Ureter (tissue), 1 donor: Measurements from ENCODE around the gene KATNAL1. TPM values are rescaled to one million over a fixed set of nuclear protein-coding genes. Genes with fewer than 3 reads are reported as not detected.
"Not testable (repeated sequence)": the region's sequence is repeated elsewhere in the genome, so short reads cannot be mapped to it uniquely, and the experiment has no call there.

Experiments used
- DNase-seq: peaks from one replicate; pipeline ENCODE4 v3.0.0-alpha.2; 2020; ENCODE audit warnings: low spot score
- total RNA-seq: library from RNA; stranded (reverse); gene quantifications from one replicate; pipeline ENCODE4 v1.2.4, GENCODE V29; 2023
- donor health status: DM: yes; HTN: yes; CAD: no.

The KATNAL1 gene
- total RNA-seq, 1 donor from 2014 or later, result 18.8 TPM

DNA sequence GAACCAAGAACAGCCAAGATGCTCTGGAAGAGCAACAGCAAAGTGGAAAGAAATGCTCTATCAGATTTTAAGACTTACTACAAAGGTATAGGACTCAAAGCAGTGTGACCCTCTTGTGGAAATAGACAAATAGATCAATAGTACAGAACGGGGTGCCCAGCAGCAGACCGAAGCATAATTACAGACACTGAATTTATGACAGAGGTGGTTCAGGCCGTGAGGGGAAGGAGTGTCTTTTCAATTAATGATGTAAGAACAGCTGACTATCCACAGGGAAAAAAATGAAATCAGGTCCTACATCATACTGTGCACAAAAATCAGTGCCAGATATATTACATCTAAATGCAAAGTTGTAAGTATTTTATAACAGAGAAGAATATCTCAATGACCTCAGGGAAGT lies 95.6 kb downstream of the KATNAL1 start:
- no peak for DNase-seq

DNA sequence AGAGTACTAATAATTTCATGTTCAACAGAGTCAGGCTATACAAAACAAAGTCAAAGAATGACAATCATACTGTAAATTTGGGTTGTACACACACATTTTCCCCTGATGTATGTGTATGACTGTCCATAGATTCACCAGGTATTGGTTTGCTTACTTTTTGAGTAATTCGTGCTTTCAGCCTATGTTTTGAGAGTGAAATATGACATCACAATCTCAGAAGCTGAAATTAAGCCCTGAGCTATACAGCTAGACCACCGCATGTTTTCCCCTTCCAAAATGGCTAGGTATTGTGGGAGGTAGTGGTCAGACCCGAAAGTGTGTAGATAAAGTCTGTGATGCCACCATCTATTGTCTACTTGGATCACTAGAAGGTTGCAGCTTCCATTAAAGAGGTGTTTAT lies 102.8 kb downstream of the KATNAL1 start:
- no peak for DNase-seq

DNA sequence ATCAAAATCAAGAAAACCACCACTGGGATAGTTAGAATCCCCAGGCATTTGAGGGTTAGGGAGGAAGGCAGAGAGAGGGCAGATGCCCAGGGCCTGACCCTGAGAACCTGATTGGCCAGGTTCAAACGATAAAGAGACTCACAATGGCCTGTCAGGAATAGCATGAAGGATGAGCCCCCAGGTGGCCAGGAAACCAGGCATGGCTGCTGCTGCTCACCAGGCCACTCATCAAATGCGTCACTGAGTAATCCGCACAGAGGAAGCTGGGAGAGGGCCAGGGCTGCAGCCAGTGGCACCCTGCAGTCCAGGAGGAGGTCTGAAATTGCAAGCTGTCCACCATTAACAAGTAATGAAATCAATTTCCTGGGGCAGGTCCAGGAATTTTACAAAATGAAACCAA lies 111.3 kb downstream of the KATNAL1 start:
- no peak for DNase-seq

DNA sequence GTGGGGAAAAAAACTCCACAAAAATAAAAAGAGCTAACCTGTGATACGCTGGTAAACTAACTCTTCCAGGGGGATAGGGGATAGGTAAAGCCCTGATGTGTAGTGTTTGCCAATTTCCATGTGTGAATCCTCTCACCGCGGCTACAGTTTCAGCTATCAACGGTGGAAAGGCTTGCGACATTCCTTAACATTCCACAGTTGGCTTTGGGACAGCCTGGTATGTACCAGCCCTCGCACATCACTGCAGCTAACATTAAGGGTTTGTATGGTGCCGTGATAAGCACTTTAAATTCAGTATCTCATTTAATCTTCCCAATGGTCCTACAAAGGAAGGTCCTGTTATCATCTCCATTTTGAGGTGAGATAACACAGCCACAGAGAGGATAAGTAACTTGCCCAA lies 112.4 kb downstream of the KATNAL1 start:
- DNase-seq, result no peak

DNA sequence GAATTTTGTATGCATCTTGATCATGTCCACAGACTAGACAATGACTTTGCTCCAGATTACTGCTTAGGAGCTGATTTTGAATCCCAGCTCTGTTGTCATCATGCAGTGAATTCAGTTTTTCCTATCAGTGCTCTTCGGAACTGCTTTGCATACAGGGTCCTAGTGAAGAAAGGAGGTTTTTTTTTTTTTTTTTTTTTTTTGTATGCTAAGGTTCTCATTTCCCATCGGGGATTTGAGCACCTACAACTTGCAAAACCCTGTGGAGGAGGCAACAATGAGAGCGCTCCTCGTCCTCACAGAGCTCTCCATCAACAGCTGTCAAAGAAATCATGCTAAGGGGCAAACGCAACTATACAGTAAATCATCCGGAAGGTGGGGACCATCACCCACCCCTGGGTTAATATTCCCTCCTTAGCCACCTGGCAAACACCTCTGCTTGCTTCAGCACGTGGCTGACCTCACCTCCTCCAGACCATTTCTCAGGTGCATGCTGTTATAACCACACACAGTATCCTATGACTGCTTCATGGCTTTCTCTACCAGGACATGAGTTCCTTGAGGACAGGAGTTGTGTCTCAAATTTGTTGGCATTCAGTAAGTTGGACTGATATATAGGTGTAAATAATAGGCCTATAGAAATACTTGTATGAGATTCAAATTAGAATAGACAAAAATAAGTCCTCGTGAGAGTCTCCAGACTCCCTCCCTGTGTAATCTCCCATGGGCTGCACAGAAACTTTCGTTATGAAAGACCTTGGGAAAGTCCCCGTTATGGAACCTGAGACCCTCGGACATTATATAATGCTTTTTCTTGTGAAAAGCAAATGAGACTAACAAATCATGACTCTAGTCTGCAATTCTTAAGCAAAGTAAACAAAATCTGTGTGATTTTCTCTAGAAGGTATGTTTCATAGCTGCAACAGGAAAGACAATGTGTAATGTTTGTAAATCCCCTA lies 113.8 kb downstream of the KATNAL1 start:
- no peak for DNase-seq

DNA sequence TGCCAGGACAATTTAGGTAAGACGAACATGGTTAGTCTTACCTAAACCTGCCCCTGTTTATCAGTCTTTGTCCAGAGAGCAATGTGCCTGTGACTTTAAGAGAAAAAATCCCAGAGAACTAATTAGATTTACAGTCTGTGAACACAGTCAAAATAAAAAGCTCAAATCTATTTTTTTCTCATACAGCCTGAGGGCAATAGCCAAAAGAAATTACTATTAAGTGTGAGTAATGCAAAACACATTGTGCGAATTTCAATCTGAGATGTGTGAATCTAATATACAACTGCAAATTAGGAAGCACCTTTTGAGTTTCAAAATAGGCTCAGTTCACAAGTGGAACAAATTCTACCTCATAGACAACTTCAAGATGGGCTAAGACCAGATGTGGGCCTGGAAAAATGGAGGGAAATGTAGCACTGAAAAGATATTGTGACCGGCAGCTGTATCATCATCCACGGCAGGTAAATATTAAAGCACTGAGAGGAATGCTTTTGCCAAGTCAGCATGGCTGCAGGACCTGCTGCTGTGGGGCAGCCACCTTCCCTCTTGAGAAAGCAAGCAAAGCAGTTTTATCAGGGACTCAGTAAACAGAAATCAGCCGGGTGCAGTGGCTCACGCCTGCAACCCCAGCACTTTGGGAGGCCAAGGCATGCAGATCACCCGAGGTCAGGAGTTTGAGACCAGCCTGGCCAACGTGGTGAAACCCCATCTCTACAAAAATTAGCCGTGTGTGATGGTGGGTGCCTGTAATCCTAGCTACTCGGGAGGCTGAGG lies 114.8 kb downstream of the KATNAL1 start:
- DNase-seq, result no peak

DNA sequence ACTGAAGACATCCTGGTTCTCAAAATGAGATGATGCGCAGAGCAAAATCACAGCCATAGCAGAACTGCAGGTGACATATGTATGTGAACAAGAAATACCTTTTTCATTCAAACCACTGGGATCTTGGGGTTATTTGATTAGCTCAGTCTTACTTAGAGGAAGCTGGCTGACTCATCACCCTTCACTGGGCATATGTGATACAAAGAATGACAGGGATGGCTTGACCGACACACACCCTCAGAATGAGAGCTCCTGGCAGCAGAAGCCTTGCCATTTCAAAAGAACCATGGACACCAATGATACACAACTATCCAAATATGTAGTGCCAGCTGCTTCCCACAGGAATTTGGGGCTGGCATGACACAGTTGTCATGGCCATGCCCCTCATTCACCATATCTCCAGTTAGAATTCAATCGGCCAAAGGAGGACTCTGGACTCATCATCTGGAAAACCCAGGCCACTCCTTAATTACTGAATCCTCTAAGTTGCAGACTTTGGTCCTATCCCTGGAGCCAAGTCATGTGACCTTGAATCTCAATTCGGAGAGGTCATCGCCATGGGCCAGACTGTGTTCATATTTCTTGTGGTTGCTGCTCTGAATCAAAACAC lies 115.8 kb downstream of the KATNAL1 start:
- DNase-seq, result no peak

DNA sequence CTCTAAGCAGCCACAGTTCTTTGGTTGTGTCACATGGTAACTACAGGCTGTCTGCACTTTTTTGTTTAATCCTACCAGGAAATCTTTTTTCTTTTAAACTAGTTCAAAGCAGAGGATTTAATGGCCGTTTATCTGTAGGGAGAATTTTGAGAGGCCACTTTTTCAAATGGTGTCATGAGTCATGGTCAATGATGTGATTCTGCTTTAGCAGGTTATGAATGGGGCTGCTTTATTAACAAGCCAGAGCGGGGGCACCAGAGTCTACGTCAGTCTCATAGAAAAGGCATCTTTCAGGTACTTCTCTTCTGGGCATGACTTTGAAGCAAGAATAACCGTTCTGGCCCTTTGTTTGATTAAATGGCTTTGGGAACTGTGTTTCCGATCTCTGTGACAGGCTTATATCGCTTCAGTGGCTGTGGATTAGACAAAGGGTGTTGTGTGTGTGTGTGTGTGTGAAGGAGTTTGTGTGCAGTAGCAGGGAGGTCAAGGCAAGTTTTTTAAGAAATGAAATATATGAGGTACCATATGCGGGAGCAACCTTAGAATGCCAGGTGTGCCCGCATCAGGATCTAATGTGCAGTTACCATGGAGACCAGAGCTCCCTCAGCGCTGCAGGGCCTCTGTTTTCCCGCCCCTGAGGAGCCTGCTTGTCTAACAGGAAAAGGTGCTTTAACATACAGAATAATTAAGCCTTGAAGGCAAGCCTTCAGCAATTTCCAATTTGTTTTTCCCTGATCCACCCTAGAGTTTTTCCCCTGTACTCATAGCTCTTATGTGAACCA lies 120.5 kb downstream of the KATNAL1 start:
- DNase-seq, result no peak

DNA sequence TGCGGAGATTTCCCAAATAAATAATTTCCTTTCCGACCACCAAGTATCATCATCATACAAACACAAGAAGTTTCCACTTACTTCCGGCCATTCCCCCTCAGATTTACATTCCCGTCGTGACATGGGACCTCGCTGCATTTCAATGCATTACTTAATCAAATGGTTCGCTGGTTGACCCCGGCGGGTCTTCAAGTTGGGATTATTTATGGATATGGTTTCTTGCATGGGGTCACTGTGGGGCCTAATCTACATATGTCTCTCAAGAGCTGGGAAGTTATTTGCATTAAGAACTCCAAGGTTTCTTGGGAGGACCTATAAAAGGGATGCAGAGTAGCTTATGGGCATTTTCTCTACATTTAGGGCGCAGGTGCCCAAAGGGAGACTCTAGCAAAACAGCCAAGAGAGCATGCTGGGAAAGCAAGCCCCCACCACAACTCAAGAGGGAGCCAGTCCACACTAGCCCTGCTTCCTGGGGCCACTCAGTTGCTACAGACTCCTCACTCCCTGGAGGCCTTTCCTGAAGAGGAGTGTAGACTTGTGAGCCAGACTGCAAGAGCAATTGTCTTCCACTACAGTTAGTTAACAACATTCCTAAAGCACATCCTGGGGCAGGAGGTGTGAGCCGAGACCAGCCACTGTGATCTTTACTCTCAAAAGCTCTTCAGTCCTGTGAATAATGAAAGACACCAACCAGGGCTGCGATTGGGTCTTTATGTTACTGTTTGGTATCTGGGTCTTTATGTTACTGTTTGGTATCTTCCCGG lies 125.3 kb downstream of the KATNAL1 start:
- DNase-seq, result no peak

DNA sequence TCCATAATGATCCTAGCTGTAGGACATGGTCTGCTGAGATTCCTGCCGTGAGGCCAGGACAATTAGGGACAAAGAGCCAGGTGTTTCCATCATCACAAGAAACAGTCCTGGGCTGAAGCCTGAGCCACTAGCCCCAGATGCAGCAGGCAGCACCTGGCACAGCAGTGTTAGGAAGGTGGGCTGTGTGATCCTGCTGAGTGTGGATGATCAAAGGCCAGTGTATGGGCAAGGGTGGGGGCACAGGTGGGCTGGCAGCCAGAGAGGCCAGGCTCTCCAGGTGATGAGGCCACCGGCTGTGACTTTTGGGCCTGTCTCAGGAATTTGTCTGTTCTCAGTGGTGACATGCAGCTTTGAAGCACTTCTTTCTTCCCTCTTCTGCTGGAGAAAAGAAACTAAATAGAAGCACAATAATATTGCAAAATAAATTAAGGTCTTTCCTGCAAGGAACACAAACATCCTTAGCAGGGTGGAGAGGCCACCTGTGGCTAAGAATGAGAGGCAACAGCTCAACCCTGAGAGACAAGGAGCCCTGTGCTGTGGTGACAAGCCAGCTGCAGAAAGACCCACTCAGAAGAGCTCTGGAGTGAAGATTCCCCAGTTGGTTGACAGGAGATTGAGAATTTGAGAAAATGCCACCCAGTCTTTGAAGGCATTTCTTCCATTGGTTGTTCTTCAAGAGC lies 127.6 kb downstream of the KATNAL1 start:
- DNase-seq, result no peak

DNA sequence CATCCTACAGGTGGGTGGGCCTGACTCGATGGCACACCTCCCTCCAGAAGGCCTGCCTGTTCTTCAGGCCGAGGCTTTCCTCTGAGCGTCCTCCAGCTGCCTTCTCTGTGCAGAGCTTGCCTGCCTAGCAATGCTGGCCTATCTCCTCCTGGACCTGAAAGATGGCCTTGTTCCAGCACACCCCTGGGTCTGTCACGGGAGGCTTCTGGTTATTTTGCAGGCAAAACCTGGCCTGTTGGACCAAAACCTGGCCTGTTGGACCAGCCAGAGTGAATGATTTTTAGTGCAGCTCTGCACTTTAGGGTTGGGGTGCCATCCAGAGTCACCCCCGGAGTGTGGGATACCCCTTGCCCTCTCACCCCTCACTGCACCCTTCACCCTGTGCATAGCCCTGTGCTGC lies 128.4 kb downstream of the KATNAL1 start:
- peak; percentile 20 for DNase-seq

DNA sequence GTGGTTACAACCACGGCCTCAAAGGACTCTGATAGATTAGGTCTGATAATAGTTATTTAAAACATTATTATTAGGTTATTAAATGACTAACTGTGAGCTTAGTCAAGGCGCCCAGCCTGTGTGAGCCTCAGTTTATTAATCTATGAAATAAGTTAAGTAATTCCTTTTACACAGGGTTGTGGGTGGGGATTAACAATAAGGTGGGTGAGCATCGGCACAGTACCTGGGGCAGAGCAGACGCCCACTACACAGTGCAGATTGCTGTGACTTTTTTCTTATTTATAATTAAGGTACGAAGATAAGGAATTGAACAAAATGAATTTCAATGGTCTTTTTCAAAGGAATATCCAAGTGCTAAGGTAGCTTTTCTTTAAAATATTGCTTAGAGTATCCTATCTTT lies 132.2 kb downstream of the KATNAL1 start:
- no peak for DNase-seq

DNA sequence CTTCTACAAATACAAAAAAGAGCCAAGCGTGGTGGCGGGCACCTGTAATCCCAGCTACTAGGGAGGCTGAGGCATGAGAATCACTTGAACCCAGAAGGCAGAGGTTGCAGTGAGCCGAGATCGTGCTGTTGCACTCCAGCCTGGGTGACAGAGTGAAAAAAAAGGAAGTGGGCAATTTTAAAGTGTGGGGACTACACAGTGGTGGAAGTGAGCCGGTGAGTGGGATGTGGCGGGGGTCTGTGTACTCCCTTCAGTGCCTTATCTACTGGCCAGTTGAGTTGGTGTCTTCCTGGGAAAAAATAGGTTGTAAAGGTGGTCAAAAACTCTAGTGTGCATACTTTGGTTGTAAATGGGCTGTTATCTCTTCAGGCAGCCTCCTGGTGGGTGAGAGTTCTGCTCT lies 133.1 kb downstream of the KATNAL1 start:
- DNase-seq, result not testable (repeated sequence)

DNA sequence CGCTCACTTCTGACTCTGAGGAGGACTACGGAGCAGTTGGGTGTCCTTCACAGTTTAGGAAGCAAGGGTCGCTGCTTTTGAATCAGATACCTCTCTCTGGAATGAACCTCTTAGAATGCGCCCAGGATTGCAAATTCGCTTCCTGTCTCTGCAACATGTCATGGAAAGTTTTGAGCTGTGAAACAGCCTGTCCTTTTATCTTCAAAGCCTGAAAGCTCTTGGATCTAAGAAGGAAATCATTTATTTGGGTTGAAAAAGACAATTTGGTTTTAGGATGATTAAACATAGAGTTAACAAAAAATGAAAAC lies 134.1 kb downstream of the KATNAL1 start:
- DNase-seq, result no peak

DNA sequence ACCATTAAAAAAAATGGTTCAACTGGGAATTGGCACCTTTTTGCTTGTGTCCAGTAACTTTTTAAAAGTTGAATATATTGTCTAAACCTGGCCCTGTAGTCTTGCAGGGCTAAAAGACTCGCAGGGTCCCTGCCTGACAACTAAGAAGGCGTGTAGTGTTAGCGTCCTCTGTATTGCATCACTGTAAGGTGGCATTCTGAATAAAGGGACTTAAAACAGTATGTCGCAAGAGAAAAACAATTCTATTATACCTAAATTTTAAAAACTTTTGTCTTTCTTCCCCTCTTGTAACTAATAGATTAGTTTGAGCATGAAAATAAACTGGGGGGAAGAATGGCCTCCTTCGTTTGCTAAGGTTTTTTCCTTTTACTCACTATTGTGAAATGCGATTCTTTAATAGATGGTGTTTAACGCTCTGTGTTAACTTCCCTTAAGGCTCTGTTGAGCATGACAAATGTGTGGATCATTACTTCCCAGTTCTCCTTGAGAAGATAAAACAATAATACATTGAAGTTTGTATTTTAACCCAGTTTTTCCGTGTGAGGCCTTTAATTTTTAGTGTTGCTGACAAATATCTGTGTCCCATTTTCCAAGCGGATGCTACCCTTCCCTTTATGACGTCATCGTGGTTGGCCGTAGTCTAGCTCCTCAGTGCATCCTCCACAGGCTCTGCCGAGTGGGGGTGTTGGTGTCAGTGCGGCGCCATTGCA lies 134.6 kb downstream of the KATNAL1 start:
- DNase-seq, result no peak

DNA sequence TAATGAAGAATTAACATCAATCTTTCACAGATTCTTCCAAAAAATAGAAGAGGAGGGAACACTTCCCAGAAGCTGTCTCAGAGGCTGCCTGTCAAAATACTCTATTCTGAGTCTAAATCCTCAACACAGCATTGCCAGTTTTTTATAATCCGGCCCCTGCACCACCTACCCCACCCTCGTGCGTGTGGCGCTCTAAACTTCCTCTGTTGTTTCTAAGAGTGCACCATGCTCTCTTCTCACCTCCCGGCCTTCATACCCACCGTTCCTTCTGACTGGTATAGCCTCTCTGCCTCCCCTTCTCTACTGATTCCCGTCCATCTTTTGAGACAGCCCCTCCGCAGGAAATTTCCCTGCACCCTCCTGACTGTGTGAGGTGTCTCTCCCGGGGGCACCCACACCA lies 136.8 kb downstream of the KATNAL1 start:
- no peak for DNase-seq

DNA sequence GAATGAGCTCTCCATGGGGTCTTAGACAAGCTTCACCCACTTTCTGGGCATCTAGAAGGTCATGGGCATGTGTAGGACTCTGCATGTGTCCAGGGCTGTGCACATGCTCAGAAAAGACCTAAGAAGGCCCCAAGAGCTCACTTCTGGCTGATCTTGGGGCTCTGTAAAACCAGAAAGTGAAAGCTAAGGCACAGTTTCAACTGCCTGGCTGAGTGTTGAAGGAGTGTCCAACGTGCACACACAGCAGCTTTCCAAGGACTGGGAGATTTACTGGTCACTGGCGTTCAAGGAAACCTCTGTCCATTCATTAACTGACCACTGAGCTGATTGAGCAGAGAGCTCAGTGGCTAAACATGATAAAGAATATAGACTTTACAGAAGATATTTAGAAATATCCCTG lies 137.9 kb downstream of the KATNAL1 start:
- no peak for DNase-seq

DNA sequence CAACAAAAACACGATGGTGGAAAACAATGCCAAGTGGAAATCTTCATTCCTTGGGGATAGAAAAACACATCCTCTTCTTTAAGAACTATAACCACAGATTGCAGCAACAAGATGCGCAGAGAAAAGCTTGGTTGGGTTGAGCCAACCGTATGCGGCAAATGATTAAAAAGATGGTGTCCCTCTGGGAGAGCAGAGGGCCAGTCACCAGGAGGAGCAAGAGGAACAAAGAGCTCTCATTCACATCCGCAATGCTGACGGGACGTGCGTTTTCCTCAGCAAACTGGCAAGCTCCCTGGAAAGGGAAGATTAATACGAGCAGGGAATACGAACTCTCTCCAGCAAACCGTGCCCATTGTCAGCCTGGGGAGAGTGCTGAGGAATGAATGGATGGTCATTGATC lies 141.6 kb downstream of the KATNAL1 start:
- DNase-seq, result no peak

DNA sequence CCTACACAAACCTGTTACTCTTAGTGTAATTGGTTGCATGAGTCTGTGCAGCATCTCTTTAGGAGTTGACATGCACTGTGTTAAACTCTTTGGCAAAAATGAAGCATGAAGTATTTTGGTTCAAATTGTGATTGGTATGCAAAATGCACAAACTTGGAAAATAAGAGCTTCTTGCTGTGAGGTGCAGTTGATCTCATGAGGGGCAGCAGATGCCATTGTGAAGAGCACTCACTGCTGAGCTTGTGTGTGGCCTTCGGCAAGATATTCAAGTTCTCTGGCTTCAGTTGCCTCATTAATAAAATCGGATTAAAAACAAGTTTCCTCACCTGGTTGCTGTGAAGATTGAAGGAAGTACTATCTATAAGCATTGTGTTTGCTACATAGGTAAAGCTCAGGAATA lies 142.3 kb downstream of the KATNAL1 start:
- DNase-seq, result no peak

DNA sequence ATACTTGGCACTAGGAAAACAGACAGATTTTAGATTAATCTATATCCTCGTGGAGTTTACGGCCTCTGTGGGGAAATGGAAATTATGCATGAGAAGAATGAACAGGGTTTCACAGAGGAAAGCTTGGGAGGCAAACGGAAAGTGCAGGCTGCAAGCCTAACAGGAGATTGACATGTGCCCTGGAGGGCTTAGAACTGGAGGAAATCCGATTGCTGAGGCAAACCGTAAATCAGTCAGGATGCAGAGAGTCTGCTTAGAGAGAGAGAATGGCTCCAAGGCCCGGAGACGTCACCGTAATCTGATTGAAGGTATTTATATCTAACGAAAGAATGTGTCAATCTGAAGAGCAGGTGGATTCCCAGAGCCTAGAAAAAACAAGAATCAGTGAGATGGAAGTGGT lies 143.2 kb downstream of the KATNAL1 start:
- no peak for DNase-seq
